IPS-18a (cell line): ENCODE results near the gene SLC1A4.

Source experiments
- H3K27ac ChIP-seq: one replicate; pipeline ENCODE4 v1.5.1; 2013; ENCODE audit warnings: low read length
- H3K27me3 ChIP-seq: one replicate; pipeline ENCODE4 v1.6.1; 2013; ENCODE audit warnings: mild to moderate bottlenecking, low read length; ENCODE audit not compliant: control insufficient read depth, insufficient read depth
- H3K36me3 ChIP-seq: one replicate; pipeline ENCODE4 v1.6.1; 2013; ENCODE audit warnings: low read depth, low read length; ENCODE audit not compliant: control insufficient read depth
- H3K4me1 ChIP-seq: one replicate; pipeline ENCODE4 v1.6.1; 2013; ENCODE audit warnings: low read depth, low read length; ENCODE audit not compliant: control insufficient read depth
- H3K4me3 ChIP-seq: one replicate; pipeline ENCODE4 v1.5.1; 2013; ENCODE audit warnings: low read length
- H3K9ac ChIP-seq: one replicate; pipeline ENCODE4 v1.6.1; 2013; ENCODE audit warnings: mild to moderate bottlenecking, low read length, moderate library complexity
- H3K9me3 ChIP-seq: one replicate; pipeline ENCODE4 v1.6.1; 2013; ENCODE audit warnings: low read depth, low read length; ENCODE audit not compliant: control insufficient read depth

The SLC1A4 gene

DNA sequence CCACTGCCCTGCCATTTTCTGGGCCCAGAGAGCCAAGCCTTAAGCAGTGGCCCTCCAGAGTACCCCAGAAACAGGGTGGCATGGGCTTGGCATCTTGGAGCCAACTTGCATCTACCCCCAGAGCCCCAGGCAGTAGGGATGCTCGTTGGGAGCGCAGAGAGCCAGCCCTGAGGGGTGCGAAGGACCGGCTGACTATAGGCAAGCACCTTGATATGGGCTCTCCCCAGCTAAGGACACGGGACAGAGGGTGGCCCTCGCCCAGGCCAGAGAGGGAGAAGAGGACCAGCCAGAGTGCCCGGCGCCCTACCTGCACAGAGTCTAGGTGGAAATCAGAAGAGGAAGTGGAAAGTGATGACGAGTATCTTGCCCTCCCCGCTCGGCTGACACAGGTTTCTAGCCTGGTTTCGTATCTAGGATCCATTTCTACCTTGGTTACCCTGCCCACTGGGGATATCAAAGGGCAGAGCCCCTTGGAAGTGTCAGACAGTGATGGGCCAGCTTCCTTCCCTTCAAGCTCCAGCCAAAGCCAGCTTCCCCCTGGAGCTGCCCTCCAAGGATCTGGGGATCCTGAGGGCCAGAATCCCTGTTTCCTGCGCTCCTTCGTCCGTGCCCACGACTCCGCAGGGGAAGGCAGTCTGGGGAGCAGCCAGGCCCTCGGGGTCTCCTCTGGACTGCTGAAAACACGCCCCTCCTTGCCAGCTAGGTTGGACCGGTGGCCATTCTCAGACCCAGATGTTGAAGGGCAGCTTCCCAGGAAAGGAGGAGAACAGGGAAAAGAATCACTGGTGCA is 83.2 kb downstream of the SLC1A4 start:
- Histone ChIP-seq H3K36me3 (peaks cover 49% of the 10 kb centered on the region), H3K4me3 (no peak overlapping the region), H3K9me3 (no peaks in the 10 kb centered on the region), H3K27me3 (no peaks in the 10 kb centered on the region), H3K4me1 (peaks cover 14% of the 10 kb centered on the region), H3K27ac (no peak overlapping the region), H3K9ac (no peak overlapping the region)
